ENCODE data around the gene VPS45.

GRCh38 chr1:150087415-150087814, 19.8 kb downstream of the VPS45 start:
- no peak for TF ChIP-seq CTCF (IDR thresholded peaks at IDR 0.05; ENCODE audit: borderline replicate concordance, extremely low read depth, low read length, poor library complexity, severe bottlenecking)
- TF ChIP-seq EZH2 (IDR thresholded peaks at IDR 0.05; ENCODE audit: borderline replicate concordance, low read depth, low read length, severe bottlenecking) = no peak
